ENCODE data around the gene HOMER2.
"Not testable (repeated sequence)": the region's sequence is repeated elsewhere in the genome, so short reads cannot be mapped to it uniquely, and the experiment has no call there.

Gene HOMER2

GRCh38 chr15:82871358-82871757, 81.2 kb downstream of the HOMER2 start:
- H3K4me1 ChIP-seq (ENCODE audit: control insufficient read depth in 1 of 2, insufficient read depth in 1 of 2, low read depth in 1 of 2, low read length in 1 of 2): no peaks in the 10 kb centered on the region
- no peak overlapping the region for H3K27ac ChIP-seq
- H3K9me3 ChIP-seq: no peaks in the 10 kb centered on the region
- no peaks in the 10 kb centered on the region for H3K27me3 ChIP-seq
- no peaks in the 10 kb centered on the region for H3K36me3 ChIP-seq
- no peak for TF ChIP-seq CTCF (IDR thresholded peaks at IDR 0.05)
- H3K4me3 ChIP-seq (ENCODE audit: low read depth in 1 of 2, low read length in 1 of 2): no peak overlapping the region

DNA sequence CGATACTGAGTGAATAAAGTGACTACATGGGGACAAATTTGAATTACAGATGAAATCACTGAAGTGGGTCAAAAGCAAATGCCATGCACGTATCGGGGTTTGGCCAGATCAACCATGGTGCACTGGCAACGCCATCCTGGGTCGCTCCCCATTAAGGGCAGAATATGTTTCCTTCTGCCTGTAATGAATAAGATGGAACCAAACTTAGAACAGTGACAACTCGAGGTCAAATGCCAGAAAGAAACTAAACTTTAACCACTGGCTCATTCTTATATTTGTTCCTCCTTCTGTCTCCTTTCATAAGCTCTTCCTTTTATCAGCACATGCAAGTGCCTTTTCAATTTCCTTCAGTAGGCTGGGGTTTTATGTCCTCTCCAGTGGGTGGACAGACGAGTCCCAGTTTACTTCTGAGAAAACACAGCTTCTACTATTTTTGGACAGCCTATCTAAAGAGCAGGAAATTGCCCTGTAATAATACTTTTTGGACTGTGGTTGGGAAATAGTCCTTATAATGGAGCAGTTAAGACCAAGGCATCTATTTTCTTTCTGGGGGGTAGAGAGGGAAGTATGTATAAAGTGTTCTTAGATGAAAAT, 81.7 kb downstream of the HOMER2 start:
- H3K27ac ChIP-seq: no peak overlapping the region
- H3K36me3 ChIP-seq: no peaks in the 10 kb centered on the region
- H3K4me3 ChIP-seq (ENCODE audit: low read depth in 1 of 2, low read length in 1 of 2): no peak overlapping the region
- no peak for TF ChIP-seq CTCF (IDR thresholded peaks at IDR 0.05)
- H3K27me3 ChIP-seq: no peaks in the 10 kb centered on the region
- no peaks in the 10 kb centered on the region for H3K9me3 ChIP-seq
- H3K4me1 ChIP-seq (ENCODE audit: control insufficient read depth in 1 of 2, insufficient read depth in 1 of 2, low read depth in 1 of 2, low read length in 1 of 2): no peaks in the 10 kb centered on the region

- H3K27me3 ChIP-seq; H3K4me3 ChIP-seq (ENCODE audit: low read depth in 1 of 2, low read length in 1 of 2); H3K9me3 ChIP-seq; H3K4me1 ChIP-seq (ENCODE audit: control insufficient read depth in 1 of 2, insufficient read depth in 1 of 2, low read depth in 1 of 2, low read length in 1 of 2); H3K27ac ChIP-seq; H3K36me3 ChIP-seq: not testable (repeated sequence)
Observed at GRCh38 chr15:82865981-82866380, 86.5 kb downstream of the HOMER2 start.

DNA sequence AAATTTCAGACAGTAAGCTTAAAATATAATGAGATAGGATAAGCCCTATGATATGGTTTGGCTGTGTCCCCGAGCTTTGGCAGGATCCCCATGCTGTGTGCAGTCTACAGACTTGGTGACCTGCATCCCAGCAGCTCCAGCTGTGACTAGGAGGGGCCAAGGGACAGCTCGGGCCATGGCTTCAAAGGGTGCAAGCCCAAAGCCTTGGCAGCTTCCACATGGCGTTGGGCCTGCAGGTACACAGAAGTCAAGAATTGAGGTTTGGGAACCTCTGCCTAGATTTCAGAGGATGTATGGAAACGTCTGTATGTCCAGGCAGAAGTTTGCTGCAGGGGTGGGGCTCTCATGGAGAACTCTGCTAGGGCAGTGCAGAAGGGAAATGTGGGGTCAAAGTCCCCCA, 86.9 kb downstream of the HOMER2 start:
- not testable (repeated sequence) for H3K4me3 ChIP-seq (ENCODE audit: low read depth in 1 of 2, low read length in 1 of 2); H3K4me1 ChIP-seq (ENCODE audit: control insufficient read depth in 1 of 2, insufficient read depth in 1 of 2, low read depth in 1 of 2, low read length in 1 of 2); H3K36me3 ChIP-seq; H3K27ac ChIP-seq; H3K9me3 ChIP-seq; H3K27me3 ChIP-seq

DNA sequence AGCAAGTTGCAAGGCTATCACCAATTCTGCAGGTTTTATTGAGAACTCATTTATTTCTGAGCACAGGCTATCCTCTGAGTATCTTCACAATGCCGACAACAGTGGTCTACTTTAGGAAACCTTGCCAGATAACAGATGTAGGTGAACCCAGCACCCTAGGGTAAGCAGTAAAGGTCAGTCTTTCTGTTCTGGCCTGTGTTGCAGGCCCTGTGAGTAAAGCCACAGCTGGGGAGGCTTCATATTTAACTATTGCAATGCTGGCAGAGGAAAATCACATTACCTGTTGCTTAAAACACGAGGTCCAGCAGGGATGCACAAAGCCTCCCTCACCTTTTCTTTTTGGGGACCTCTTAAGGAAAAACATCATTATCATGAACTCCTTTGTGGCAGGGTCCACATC, 87.6 kb downstream of the HOMER2 start:
- Histone ChIP-seq H3K9me3 (no peaks in the 10 kb centered on the region), H3K4me1 (ENCODE audit: control insufficient read depth in 1 of 2, insufficient read depth in 1 of 2, low read depth in 1 of 2, low read length in 1 of 2) (no peaks in the 10 kb centered on the region), H3K36me3 (no peaks in the 10 kb centered on the region), H3K27me3 (no peaks in the 10 kb centered on the region), H3K4me3 (ENCODE audit: low read depth in 1 of 2, low read length in 1 of 2) (no peak overlapping the region), H3K27ac (no peak overlapping the region)
- no peak for TF ChIP-seq CTCF (IDR thresholded peaks at IDR 0.05)

DNA sequence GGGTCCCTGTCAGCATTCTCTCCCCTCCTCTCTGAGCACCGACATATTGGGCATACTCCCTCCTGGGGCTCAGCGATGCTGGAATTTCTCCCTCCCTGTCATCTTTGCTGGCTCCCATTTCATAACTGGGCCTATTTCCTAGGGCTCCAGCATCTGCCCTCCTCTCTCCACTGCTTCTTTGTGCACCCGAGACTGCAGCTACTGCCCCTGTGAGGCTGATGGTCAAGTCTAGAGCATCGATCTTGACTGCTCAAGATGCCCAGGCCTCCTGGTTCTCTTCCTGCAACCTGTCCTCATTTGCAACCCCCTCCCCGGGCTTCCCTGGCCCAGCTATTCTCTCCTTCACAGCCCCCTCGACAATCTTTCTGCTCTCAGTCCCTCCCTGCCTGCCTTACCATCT, 89.6 kb downstream of the HOMER2 start:
- no peak overlapping the region for H3K4me3 ChIP-seq (ENCODE audit: low read depth in 1 of 2, low read length in 1 of 2)
- no peak for TF ChIP-seq CTCF (IDR thresholded peaks at IDR 0.05)
- no peak overlapping the region for H3K27ac ChIP-seq
- no peaks in the 10 kb centered on the region for H3K27me3 ChIP-seq
- no peaks in the 10 kb centered on the region for H3K36me3 ChIP-seq
- H3K9me3 ChIP-seq: no peaks in the 10 kb centered on the region
- H3K4me1 ChIP-seq (ENCODE audit: control insufficient read depth in 1 of 2, insufficient read depth in 1 of 2, low read depth in 1 of 2, low read length in 1 of 2): no peaks in the 10 kb centered on the region

GRCh38 chr15:82858932-82859331, 93.6 kb downstream of the HOMER2 start:
- Histone ChIP-seq H3K27me3 (no peaks in the 10 kb centered on the region), H3K27ac (no peak overlapping the region), H3K9me3 (no peaks in the 10 kb centered on the region), H3K4me1 (ENCODE audit: control insufficient read depth in 1 of 2, insufficient read depth in 1 of 2, low read depth in 1 of 2, low read length in 1 of 2) (no peaks in the 10 kb centered on the region), H3K36me3 (no peaks in the 10 kb centered on the region), H3K4me3 (ENCODE audit: low read depth in 1 of 2, low read length in 1 of 2) (no peak overlapping the region)
- TF ChIP-seq CTCF (IDR thresholded peaks at IDR 0.05): no peak

All from neutrophil (primary cell).